ENCODE data around the gene FKBP11. TPM values are rescaled to one million over a fixed set of nuclear protein-coding genes. Genes with fewer than 3 reads are reported as not detected.

FKBP11 gene
- total RNA-seq, 6 donors from 2014 or later, result 9.4 to 31.9 (median 19.3) TPM

DNA sequence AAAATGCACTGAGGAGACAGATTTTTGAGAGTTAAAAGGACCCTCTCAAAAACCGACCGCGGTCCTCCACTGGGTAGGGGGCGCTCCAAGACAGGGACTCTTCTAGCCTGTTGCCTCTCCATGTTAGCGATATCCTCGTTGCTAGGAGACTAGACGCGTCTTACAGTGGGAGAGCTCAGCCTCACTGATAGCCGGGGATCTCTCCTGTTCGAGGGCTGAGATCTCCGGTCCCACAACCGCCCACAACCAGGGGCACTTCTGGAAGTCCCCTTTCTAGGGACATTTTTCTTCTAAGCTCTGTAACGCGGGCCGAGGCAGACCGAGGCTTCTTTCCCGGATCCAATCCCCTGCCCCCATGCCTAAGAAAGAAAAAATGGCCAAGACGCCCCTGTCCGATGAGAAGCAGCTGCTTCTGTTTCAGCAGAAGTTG is 21.3 kb downstream of the FKBP11 start:
- Histone ChIP-seq H3K27ac (peak overlapping the region in 1 of 4 donors; percentile 6), H3K36me3 (no peaks in the 10 kb centered on the region), H3K4me3 (peak overlapping the region in 3 of 4 donors; percentile 33 to 47 (median 42)), H3K4me1 (peaks cover 9 to 15% (median 11%) of the 10 kb centered on the region in 4 donors), H3K27me3 (no peaks in the 10 kb centered on the region), H3K9me3 (no peaks in the 10 kb centered on the region)
- WGBS, 2 donors, result 3 to 4% methylated on average over 19 of the region's 19 CpGs
- peak in 1 of 2 donors; percentile 48 for DNase-seq
- TF ChIP-seq EP300 (IDR thresholded peaks at IDR 0.05) (no peak), POLR2AphosphoS5 (IDR thresholded peaks at IDR 0.05) (no peak)
- TF ChIP-seq, protein P1, sequence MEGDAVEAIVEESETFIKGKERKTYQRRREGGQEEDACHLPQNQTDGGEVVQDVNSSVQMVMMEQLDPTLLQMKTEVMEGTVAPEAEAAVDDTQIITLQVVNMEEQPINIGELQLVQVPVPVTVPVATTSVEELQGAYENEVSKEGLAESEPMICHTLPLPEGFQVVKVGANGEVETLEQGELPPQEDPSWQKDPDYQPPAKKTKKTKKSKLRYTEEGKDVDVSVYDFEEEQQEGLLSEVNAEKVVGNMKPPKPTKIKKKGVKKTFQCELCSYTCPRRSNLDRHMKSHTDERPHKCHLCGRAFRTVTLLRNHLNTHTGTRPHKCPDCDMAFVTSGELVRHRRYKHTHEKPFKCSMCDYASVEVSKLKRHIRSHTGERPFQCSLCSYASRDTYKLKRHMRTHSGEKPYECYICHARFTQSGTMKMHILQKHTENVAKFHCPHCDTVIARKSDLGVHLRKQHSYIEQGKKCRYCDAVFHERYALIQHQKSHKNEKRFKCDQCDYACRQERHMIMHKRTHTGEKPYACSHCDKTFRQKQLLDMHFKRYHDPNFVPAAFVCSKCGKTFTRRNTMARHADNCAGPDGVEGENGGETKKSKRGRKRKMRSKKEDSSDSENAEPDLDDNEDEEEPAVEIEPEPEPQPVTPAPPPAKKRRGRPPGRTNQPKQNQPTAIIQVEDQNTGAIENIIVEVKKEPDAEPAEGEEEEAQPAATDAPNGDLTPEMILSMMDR (IDR thresholded peaks at IDR 0.05), result peak in 5 of 6 experiments; percentile 21 to 49 (median 44)
- peak; percentile 86 to 93 for ATAC-seq (ENCODE audit: low FRiP score in 2 of 2)

- Histone ChIP-seq H3K27ac (no peak overlapping the region), H3K27me3 (no peaks in the 10 kb centered on the region), H3K36me3 (no peaks in the 10 kb centered on the region), H3K4me1 (peaks cover 9 to 15% (median 11%) of the 10 kb centered on the region in 4 donors), H3K4me3 (peak overlapping the region in 3 of 4 donors; percentile 33 to 47 (median 42)), H3K9me3 (no peaks in the 10 kb centered on the region)
- WGBS, 2 donors, result 55 to 59% methylated on average over 20 of the region's 20 CpGs
- DNase-seq (peak in 1 of 2 donors; percentile 73), ATAC-seq (ENCODE audit: low FRiP score in 2 of 2) (no peak)
- peak in 2 of 4 donors; percentile 8 to 17 for TF ChIP-seq EP300 (IDR thresholded peaks at IDR 0.05)
- TF ChIP-seq POLR2A (IDR thresholded peaks at IDR 0.05), result no peak
- TF ChIP-seq, protein P1 (IDR thresholded peaks at IDR 0.05), result no peak
- TF ChIP-seq POLR2AphosphoS5 (IDR thresholded peaks at IDR 0.05), result peak in 1 of 2 donors; percentile 33
These were observed 21.8 kb downstream of the FKBP11 start for GRCh38 chr12:48903363-48903981.

DNA sequence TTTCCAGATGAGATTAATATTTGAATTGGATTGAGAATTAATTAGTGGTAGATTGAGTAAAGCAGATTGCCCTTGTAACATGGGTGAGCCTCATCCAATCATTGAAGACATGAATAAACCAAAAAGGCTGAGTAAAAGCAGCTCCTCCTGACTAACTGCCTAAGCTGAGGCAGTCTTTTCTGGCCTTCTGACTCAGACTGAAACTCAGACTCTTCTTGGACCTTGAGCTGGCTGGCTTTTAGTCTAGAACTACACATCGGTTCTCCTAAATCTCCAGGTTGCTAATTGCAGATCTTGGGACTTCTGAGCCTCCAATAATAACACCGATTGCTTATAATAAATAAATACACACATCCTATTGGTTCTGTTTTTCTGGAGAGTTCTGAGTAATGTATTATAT is 24.0 kb downstream of the FKBP11 start:
- ATAC-seq (ENCODE audit: low FRiP score in 2 of 2) (no peak), DNase-seq (no peak)
- Histone ChIP-seq H3K4me1 (peaks cover 9 to 15% (median 11%) of the 10 kb centered on the region in 4 donors), H3K27me3 (no peaks in the 10 kb centered on the region), H3K9me3 (no peaks in the 10 kb centered on the region), H3K4me3 (no peak overlapping the region), H3K27ac (no peak overlapping the region), H3K36me3 (no peaks in the 10 kb centered on the region)
- WGBS, 2 donors, result 91 to 92% methylated on average over 2 of the region's 2 CpGs
- TF ChIP-seq POLR2A (IDR thresholded peaks at IDR 0.05) (no peak), EP300 (IDR thresholded peaks at IDR 0.05) (no peak), POLR2AphosphoS5 (IDR thresholded peaks at IDR 0.05) (no peak)
- TF ChIP-seq, protein P1 (IDR thresholded peaks at IDR 0.05), result no peak

DNA sequence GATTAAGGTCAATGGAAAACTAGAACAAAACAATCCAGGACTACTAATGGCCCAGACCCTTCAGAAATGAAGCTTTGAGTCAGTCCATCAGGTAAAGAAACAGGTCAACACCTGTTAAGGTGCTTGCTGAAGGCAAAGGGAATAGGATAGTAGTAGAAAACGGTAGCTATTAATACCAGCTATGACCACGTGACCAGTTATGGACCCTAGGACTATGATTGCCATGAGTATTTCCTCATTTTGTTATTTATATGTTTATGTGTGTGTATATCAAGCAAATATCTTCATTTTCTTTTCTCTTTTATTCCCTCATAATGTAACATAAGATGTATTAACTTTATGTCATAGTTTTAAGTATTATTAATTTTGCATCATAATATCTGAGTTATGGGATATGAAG is 25.6 kb downstream of the FKBP11 start:
- Histone ChIP-seq H3K4me1 (peaks cover 9 to 15% (median 11%) of the 10 kb centered on the region in 4 donors), H3K9me3 (no peaks in the 10 kb centered on the region), H3K4me3 (no peak overlapping the region), H3K36me3 (no peaks in the 10 kb centered on the region), H3K27ac (no peak overlapping the region), H3K27me3 (no peaks in the 10 kb centered on the region)
- TF ChIP-seq POLR2A (IDR thresholded peaks at IDR 0.05) (no peak), EP300 (IDR thresholded peaks at IDR 0.05) (no peak), POLR2AphosphoS5 (IDR thresholded peaks at IDR 0.05) (no peak)
- TF ChIP-seq, protein P1 (IDR thresholded peaks at IDR 0.05), result no peak
- 67 to 73% methylated on average over 2 of the region's 2 CpGs for WGBS, 2 donors
- ATAC-seq (ENCODE audit: low FRiP score in 2 of 2) (no peak), DNase-seq (no peak)

GRCh38 chr12:48894271-48894670 is 31.0 kb downstream of the FKBP11 start:
- Histone ChIP-seq H3K27me3 (peaks cover 0 to 7% (median 0%) of the 10 kb centered on the region in 4 donors), H3K27ac (no peak overlapping the region), H3K4me3 (no peak overlapping the region), H3K4me1 (peaks cover 3 to 10% (median 7%) of the 10 kb centered on the region in 4 donors), H3K9me3 (no peaks in the 10 kb centered on the region), H3K36me3 (no peaks in the 10 kb centered on the region)
- WGBS, 2 donors, result 63 to 69% methylated on average over 1 of the region's 1 CpG
- DNase-seq, result no peak
- ATAC-seq (ENCODE audit: low FRiP score in 2 of 2), result no peak
- no peak for TF ChIP-seq EP300 (IDR thresholded peaks at IDR 0.05)
- TF ChIP-seq POLR2AphosphoS5 (IDR thresholded peaks at IDR 0.05), result no peak
- TF ChIP-seq, protein P1 (IDR thresholded peaks at IDR 0.05), result no peak
